Coronary artery (tissue), 2 donors: Measurements from ENCODE around the gene RASAL2.

Experiments
- DNase-seq: peaks from one replicate; pipeline ENCODE4 v3.0.0-alpha.2; 2017; ENCODE audit warnings: low spot score
- H3K27ac ChIP-seq, 2 donors: fragments of 200-600 bp; sonication (generic); one replicate each; pipeline ENCODE4 v1.5.1; 2016 to 2019
- H3K4me3 ChIP-seq: fragments of 200-600 bp; sonication (generic); 2 replicates; pipeline ENCODE4 v1.5.1; 2016; ENCODE audit warnings: mild to moderate bottlenecking, moderate library complexity
- TF ChIP-seq, protein P1 (sequence below): fragments of 200-600 bp; sonication (generic); IDR thresholded peaks from one replicate; pipeline ENCODE4 v1.5.1; 2019; ENCODE audit warnings: antibody characterized with exemption

The RASAL2 gene

DNA sequence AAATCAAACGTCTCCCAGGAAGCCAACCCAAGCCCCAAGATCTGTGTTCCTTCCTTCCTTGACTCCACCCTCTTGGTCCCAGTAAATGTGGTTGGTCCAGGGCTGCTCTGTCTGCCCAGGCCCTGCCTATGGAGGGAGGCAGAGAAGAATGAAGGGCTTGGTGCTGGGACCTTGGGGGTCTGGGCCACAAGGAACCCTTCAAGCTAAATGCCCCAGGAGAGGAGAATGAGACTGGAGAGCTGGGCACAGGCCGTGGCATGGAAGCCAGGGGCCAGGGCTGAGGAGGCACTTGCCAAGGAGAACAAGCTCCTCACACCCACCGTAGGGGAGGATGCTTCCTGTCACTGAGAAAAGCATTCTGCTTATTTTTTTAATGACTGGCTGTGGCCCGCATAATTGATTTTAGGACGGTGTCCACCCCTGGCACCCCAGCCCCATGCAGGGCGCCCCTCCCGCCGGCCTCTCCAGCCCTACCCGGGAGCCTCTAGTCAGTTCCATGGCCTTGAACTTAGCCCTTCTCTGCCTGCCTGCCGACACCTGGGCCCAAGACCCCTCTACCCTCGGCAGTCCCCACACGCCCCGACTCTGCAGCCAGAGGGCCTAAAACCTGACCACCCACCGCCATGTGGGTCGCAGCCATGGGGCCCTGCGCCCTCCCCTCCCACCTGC, 402.0 kb downstream of the RASAL2 start:
- no peak overlapping the region for H3K27ac ChIP-seq
- TF ChIP-seq, protein P1, sequence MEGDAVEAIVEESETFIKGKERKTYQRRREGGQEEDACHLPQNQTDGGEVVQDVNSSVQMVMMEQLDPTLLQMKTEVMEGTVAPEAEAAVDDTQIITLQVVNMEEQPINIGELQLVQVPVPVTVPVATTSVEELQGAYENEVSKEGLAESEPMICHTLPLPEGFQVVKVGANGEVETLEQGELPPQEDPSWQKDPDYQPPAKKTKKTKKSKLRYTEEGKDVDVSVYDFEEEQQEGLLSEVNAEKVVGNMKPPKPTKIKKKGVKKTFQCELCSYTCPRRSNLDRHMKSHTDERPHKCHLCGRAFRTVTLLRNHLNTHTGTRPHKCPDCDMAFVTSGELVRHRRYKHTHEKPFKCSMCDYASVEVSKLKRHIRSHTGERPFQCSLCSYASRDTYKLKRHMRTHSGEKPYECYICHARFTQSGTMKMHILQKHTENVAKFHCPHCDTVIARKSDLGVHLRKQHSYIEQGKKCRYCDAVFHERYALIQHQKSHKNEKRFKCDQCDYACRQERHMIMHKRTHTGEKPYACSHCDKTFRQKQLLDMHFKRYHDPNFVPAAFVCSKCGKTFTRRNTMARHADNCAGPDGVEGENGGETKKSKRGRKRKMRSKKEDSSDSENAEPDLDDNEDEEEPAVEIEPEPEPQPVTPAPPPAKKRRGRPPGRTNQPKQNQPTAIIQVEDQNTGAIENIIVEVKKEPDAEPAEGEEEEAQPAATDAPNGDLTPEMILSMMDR, result no peak
- no peak overlapping the region for H3K4me3 ChIP-seq
- DNase-seq, result no peak

DNA sequence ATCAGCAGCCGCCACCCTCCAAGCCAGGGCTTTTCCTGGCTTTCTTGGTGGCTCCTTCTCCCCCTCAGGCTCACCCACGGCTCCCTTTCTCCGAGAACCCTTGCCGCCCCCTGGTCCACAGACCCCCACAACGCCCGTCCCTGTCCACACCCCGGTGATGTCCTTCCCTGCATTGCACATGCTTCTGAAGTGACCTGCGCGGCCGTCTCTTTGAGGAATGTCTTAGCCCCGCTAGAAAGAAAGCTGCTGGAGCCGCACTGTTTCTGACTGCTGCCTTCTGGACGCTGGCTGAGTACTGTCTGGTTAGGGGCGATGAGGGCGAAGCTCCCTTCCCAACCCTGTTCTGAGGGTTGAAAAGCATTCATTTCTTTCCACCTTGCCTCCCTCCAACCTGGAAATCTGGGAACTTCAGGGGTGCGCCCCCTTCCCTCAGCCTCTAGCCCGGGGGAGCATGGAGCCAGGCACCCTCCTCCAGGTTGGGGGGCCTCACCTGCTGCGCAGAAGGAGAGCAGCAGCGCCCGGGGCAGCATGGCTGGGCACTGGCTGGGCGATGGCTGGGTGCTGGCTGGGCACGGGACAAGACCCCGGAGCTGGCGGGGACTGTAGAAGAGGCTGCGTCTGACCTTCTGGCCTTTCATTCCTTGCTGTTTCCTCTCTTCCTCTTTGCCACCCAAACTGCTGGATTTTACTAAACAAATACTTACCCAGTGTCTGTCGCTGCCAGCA, 402.7 kb downstream of the RASAL2 start, which contains the start of gene CLEC20A:
TSS of gene CLEC20A (minus strand) at position 555 of the 726 bp plus-strand sequence. CDS start at position 530, 25 bp downstream.
- TF ChIP-seq, protein P1, result no peak
- H3K27ac ChIP-seq, result no peak within 1 kb of the TSS
- no peak within 1 kb of the TSS for H3K4me3 ChIP-seq
- no peak for DNase-seq

DNA sequence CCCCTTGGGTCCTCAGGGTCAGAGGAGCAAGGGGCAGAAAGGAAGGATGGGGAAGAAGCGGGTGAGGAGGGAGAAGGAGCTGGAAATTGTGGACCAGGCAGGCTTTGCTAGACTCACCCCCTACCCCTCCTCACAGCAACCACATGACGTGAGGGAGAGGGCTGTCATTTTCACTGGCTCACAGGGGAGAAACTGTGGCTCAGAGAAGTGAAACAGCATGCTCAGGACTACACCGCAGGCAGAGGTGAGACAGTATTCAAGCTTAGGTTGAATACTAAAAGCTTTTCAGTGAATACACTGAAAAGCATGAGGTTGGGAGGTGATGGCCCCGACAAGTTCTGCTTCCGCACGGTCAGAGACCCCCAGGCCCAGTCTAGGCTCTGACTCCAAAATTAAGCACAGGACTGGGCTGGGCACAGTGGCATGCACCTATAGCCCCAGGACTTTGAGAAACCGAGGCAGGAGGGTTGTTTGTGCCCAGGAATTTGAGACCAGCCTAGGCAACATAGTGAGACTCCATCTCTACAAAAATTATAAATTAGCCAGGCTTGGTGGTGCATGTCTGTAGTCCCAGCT, 404.1 kb downstream of the RASAL2 start:
- H3K27ac ChIP-seq, result no peak overlapping the region

DNA sequence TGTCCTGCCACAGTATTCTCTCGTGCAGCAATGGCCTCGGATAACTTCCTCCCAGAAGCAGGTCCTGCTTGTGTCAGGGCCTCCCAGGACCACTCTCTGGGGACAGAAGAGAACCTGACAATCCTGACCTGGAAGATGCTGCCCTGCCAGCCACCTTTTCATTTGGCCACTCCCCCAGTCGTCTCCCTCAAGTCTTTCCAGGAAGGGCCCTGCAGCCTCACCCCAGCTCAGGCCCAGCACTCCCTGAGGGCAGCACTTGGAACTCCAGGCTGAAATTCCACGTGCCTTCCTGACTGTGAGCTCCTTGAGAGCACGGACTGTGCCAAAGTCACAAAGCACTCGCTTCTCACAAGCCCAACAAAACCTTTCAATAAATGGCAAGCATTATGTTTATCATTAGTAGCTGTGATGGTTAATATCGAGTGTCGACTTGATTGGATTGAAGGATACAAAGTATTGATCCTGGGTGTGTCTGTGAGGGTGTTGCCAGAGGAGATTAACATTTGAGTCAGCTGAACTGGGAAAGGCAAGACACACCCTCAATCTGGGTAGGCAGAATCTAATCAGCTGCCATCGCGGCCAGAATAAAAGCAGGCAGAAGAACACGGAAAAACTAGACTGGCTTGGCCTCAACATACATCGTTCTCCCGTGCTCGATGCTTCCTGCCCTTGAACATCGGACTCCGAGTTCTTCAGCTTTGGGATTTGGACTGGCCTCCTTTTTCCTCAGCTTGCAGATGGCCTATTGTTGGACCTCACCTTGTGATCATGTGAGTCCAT, 405.2 kb downstream of the RASAL2 start:
- TF ChIP-seq, protein P1, result no peak
- no peak for DNase-seq
- Histone ChIP-seq H3K27ac (no peak overlapping the region), H3K4me3 (no peak overlapping the region)

More for the DNA sequence above, 404.1 kb downstream of the RASAL2 start:
- H3K4me3 ChIP-seq, result no peak overlapping the region
- DNase-seq, result no peak
- TF ChIP-seq, protein P1, result no peak

DNA sequence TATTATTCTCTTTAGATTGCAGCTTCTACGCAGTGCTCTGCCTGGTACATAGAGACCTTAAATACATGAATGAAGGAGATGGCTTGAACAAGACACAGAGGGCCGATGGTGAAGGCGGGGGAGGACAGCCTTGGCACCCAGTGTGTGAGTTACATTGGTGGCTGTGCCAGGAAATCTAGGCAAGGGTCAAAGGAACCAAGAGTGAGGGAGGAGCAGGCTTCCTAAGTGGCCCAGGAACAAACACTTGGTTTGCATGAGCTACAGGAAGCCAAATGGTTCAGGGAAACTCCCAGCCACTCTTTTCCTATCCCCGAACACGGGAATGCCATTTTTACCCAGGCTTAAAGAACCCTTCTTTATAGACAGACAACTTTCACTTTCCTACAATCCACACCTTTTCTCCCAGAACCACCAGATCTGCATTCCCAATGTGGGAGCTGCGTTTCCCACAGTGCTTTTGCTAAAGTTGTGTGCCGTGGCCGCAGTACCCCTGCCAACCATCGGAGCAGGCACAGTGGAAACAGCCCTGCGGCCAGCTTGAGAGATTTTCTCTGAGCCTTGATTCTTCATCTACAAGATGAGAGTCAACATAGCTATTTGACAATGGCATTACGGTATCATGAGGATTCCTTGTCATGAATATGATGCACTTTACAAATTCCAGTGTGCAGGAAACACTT, 406.3 kb downstream of the RASAL2 start:
- TF ChIP-seq, protein P1, result no peak
- no peak for DNase-seq
- no peak overlapping the region for H3K4me3 ChIP-seq
- H3K27ac ChIP-seq, result no peak overlapping the region

DNA sequence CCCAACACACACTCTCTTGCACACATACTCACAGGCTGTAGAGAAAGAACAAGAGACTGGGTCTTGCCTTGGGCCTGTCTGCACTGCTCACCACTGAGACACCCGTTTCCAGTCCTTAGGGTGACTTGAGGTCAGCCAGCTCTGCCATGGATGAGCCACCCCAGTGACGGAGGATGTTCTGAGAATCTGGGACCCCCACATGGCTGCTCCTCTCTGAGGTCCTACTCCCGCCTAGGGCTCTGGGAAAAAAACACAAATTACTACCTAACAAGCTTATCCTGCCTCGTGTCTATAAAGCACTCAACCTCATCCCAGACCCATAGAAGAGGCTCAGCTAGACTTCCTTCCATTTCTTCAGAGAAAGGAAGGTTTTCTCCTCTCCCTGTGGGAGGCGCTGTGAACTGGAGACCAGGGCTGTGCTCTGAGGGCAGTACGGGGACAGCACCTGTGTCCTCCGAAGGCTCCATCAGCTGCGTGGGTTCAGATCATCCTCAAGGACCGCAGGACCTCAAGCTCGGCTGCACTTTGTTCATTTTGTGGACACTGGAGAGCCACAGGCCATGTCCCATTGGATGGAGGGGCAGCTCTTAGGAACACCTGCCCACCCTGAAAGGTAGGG, 407.1 kb downstream of the RASAL2 start:
- no peak overlapping the region for H3K4me3 ChIP-seq
- TF ChIP-seq, protein P1, result no peak
- H3K27ac ChIP-seq, result no peak overlapping the region
- DNase-seq, result no peak
